NCI-H2029 treated with DMSO at 0.1 percent for 48 hours (cell line): Measurements from ENCODE around the gene USP19.
A peak's percentile ranks its signal among the peaks of the same experiment; 100 is the strongest.

Experiments
- DNase-seq: peaks from one replicate; lab custom pipeline; 2025; lab: John Stamatoyannopoulos, UW

Gene USP19

DNA sequence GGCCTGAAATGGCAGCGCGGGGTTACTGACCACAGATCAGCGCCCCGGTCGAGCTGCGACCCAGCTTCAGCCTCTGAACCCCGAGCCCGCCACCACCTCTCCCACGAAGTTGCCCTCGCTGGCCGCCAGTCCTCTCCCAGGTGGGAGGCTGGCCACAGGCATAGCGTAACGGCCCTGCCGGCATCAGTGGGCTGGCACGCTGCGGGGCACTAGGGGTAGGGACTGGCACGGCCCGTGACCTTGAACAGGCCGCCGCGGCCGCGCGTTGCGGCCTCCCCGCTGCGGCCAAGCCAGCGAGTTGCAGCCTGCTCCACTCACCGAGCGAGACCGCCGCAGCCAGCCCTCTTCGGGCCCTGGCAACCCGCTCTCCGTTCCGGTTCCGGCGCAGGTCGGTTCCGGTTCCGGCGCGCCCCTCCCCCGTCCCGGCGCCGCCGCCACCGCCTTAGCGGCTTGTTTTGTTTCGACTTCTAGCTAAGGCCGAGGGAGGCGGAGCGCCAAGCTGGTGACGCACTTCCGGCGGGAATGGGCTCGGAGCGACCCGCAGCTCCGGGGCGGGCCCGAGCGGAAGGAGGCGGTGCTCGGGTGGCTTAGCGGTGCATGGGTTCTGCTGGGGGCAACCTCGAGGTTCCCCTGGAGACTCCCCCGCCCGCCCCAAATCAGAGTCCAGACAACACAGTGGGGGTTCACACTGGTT, at the start of gene USP19:
TSS of gene USP19 (minus strand) at position 386 of the 694 bp plus-strand sequence. CDS start 1,678 bp downstream, outside the sequence.
- peak; percentile 55 for DNase-seq

- no peak for DNase-seq
Measured at GRCh38 chr3:49166752-49167556, 46.3 kb upstream of the USP19 start.

DNA sequence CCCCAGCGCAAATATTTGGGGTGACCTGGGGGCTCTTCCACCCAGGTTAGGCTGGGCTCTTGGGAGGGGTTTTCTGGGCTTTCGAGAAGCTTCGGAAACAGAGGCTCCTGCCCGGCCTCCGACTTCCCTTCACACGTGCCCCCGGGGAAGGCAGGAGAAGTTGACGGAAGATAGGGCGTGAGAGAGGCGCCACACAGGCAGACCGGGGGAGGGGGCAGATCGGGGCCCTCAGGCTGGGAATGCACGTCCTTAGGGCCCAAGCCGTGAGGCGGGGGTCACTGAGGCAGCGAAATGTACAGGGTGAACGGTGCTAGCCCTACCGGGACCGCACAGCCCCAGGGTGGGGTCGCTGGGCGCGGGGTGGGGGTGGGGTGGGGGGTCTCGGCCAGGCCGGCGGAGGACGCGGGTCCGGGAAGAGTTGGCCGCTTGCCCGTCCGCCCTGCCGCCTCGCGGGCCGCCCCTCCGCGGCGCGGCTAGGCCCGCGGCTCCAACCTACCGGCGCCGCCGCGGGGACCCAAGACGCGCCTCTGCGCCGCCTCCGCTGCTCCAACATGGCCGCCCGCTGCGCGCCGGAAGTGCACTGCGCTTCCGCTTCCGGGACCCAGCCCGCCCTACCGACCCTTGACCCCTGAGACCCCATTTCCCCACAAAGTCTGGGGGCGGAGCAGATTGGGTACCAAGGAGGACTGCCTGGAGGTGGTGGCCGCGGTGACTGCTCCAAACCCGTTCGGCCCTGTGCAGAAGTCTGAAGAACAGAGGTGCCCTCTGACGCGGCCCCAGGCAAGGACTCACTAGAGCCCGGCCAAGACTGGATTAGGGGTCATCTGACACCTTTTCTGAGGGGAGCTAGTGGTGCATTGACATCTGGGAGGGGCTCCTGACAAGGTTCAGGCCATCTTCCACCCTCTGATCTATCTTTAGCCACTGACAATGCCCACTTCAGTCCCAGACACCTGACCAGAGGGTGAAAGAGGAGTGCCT, 45.4 kb upstream of the USP19 start, which contains the start of gene CCDC71:
TSS of gene CCDC71 (minus strand) at position 561 of the 981 bp plus-strand sequence. CDS start 2,123 bp downstream, outside the sequence.
- DNase-seq: peak; percentile 12

GRCh38 chr3:49164983-49165720, 44.5 kb upstream of the USP19 start:
- DNase-seq: no peak

DNA sequence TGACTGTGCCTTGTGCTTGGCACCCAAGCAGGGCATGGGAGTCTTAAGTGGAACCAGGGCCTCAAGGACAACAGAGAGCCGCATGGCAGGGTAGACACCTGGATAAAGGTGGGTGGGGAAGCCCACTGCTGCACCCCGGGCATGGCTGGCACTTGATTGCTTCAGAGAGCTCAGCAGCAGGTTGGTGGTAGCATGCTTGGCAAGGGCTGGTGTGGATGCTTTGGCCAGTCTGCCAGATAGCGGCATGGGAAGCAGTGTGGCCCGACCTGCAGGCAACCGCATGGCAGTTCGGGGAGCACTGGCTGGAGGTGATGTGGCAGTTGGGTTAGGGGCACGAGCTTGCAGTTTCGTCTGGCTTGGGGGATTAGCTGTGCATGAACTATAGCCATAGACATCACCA, 43.0 kb upstream of the USP19 start:
- DNase-seq: no peak

DNA sequence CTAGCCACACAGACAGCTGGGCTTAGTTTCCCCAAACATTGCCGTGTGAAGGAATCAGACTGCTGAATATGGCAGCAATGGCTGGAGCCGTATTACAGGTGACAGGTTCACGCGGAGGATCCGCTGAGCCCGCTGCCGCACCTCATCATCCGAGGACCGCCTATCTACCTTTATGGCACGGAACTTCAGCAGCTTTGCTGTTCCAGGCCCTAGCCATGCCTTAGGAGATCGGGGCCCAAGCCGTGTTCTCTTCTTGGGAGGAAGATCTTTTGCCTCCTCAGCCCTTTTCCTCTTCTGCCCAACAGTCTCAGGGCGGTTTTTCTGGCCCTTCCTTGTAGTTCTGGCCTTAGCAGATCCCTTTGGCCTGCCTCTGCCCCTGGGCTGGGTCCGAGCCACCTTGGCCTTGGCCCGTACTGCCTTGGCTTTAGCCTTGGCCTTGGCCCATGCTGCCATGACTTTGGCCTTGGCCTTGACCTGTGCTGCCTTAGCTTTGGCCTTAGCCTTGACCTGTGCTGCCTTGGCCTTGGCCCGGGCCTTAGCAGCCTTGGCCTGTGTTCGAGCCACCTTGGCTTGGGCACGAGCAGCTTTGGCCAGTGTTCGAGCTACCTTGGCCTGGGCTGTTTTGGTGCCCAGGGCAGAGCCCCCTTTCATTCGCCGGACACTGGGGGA, 42.3 kb upstream of the USP19 start:
- no peak for DNase-seq

- DNase-seq: no peak
Measured at GRCh38 chr3:49161808-49162530, 41.3 kb upstream of the USP19 start.

GRCh38 chr3:49161197-49161596, 40.6 kb upstream of the USP19 start:
- no peak for DNase-seq

DNA sequence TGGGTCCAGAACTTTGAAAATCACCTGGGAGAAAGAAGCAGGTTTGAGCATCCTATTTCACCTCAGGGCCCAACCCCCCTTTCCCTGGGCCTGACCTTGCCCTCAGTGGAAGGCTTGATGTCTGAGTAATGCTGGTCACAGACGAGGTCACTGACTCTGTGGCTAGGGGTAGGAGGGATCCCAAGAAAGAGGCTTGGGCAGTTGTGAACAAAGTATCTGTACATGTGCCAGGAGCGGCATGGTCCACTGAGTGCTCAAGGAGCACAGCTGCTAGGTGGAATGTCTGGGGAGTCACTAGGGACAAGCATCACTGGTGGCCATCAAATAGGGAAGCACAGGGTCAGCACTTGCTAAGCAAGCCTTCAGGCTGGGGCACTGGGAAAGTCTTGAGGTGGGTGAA, 38.2 kb upstream of the USP19 start:
- DNase-seq: no peak

DNA sequence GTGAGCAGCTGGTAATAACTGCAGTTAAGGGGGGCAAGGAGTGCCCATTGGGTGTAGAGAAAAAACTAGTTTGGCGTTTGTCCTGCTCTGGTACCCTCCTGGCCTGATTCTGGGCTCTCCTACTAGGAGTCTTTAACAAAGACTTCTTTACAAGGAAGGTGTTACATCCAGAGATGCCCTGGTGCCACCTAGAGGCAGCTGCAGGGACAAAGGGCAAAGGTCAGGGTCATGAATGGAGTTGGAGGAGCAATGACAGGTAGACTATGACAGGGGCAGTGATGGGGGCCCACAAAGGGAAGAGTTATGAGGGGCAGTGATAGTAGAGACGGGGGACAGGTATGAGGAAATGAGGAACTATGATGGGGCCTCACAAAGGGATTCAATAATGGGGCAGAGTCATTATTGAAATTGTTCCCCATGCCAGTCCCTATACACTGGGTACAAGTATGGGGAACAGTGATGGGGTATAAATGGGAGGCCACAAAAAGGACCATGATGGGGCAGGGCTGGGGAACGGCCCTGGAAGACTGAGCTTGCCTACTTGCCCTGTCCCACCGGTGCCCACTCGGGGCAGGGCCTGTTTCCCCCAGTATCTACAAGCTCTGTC, 37.6 kb upstream of the USP19 start:
- no peak for DNase-seq

DNA sequence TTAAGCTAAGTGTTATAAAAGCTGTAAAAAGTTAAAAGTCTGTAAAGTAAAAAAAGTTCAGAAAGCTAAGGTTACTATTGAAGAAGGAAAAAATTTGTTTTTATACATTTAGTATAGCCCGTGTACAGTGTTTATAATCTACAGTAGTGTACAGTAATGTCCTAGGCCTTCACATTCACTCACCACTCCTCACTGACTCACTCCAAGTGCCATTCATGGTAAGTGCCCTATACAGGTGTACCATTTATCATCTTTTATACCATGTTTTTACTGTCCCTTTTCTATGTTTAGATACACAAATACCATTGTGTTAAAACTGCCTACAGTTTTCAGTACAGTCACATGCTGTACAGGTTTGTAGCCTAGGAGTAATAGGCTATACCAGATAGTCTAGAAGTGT, 36.7 kb upstream of the USP19 start:
- no peak for DNase-seq

DNA sequence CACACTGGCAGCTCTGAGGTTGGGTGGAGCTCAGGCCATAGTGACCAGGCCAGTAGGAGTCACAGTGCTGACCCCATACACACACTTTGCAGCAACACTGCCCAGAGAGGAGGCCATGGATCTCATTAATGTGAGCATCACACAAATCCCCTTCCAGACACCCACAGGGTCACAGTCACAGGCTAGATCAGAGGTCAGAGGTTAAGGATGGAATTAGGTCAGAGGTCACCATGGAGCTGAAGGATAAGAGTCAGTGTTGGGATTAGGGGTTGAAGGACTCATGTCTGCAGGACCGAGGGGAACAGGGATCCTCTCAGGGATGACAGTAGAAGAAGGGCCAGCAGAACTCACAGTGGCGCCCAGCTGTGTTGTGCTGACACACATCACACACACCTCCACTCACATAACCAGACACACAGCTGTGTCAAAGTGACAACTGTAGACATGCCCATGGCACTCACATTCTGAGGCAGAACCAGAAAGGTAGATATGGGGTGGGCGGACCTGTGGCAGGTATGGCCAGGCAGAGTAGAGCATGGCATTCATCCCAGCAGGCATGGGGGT, 32.8 kb upstream of the USP19 start:
- no peak for DNase-seq

GRCh38 chr3:49151610-49152009, 31.0 kb upstream of the USP19 start:
- no peak for DNase-seq

GRCh38 chr3:49148159-49148558, 27.5 kb upstream of the USP19 start:
- no peak for DNase-seq

- no peak for DNase-seq
Measured at GRCh38 chr3:49140080-49140479, 19.5 kb upstream of the USP19 start.

GRCh38 chr3:49135499-49135898, 14.9 kb upstream of the USP19 start:
- no peak for DNase-seq

DNA sequence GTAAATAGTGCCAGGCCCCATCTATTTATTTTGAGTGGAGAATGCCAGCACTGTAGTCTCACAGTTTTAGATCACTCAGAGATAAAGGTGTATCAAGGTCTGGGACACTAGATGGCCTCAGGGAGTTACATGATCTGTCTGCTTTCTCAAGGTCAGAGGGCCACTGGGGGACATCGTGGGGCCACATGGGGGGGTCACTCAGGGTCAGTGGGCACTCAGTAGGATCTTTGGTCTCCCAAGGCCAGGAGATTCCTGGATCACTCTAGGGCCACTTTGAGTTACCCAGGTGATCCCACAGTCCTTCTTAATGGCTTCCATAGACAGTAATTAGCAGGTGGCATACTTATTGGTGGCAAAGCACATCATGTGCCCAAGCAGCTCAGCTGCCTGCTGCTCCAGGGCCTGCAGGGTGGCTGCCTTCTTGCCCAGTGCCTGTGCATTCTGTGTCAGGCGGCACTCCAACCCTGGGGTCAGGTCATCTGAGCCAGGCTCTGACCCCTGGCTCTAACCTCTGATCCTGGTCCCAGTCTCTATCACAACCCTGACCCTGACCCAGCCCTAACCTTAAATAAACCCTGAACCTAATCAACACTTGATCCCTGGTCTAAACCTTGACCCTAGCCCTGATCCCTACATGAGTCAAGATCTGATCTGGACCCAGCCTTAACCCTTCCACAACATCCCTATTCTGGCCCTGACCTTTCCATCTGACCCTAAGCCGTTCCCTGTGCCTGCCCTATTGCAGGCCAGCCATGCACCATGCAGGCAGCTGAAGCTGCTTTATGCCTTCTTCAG, 14.0 kb upstream of the USP19 start:
- no peak for DNase-seq

DNA sequence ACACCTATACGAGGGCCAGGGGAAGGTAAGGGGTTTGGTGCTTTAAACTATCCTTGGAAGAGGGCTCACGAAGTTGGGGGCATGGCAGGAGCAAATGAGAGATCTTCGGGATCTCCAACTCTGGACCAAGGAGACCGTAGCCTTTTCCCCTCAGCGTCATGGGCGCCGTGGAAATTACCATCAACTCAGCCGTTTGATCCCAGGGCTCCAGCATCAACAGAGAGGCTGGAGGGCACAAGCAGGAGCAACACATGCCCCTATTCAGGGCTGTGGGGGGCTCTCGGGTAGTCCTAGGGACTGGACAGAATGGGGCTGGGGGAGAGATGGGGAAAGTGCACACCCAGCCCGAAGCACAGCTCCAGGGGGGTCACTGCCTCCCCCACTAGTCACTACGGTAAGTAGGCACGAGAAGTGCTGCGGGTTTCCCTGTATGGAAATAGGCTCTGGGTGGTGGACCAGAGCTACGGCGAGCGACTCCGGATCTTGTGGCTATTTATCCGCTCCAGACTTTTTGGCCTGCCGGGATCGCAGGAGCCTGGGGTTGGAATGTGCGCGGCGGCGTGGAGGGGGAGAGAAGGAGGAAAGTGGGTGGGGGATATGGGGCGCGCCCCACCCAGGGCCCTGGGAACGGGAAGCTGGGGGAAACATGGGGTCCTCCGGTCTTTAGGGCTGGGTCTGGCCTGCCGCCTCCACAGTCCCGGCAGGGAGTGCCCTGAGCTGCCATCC, 12.8 kb upstream of the USP19 start:
- no peak for DNase-seq
